ENCODE results near the gene SCN8A.

- no peak for TF ChIP-seq CTCF (IDR thresholded peaks at IDR 0.05; ENCODE audit: extremely low read depth in 1 of 2, insufficient read depth in 1 of 2, low read depth in 1 of 2, low read length in 2 of 2)
- no peak for TF ChIP-seq POLR2A (IDR thresholded peaks at IDR 0.05; ENCODE audit: low read depth, low read length)
- no peak for TF ChIP-seq POLR2AphosphoS5 (IDR thresholded peaks at IDR 0.05; ENCODE audit: insufficient read depth, low read depth, low read length)
- TF ChIP-seq EZH2 (IDR thresholded peaks at IDR 0.05; ENCODE audit: borderline replicate concordance, low read depth, low read length, severe bottlenecking) = no peak
- TF ChIP-seq JUN (IDR thresholded peaks at IDR 0.05; ENCODE audit: borderline replicate concordance, insufficient read depth, insufficient read length, low read depth) = no peak
Measured at GRCh38 chr12:51845482-51845881, 254.4 kb downstream of the SCN8A start.

All from endothelial cell of umbilical vein (primary cell).